Natural killer cell treated with Interleukin-12 subunit alpha and Interleukin-12 subunit beta and Interleukin-15 and Interleukin-18, amount 100 ng/mL, for 72 hours (primary cell): ENCODE measurements around the gene FEM1C. TPM values are rescaled to one million over a fixed set of nuclear protein-coding genes. Genes with fewer than 3 reads are reported as not detected.

Experiments
- ATAC-seq, 2 donors: fragments of 150-1000 bp; cut with Tn5 transposase in 1 of 2; sonication (Bioruptor Pico), chemical (Tn5 transposase) in 1 of 2; 2 replicates each; pipeline ENCODE4 v1.10.0; 2021
- DNase-seq: peaks from one replicate; pipeline ENCODE4 v3.0.0; 2022; ENCODE audit warnings: low spot score
- H3K27ac Mint-ChIP-seq, 2 donors: 1 replicate in 1 of 2; 2 replicates in 1 of 2; pipeline ENCODE4 v1.8.0; 2022; ENCODE audit warnings: mixed read lengths in 2 of 2, mild to moderate bottlenecking in 1 of 2, moderate library complexity in 1 of 2
- H3K27me3 Mint-ChIP-seq, 2 donors: 1 replicate in 1 of 2; 2 replicates in 1 of 2; pipeline ENCODE4 v1.8.0; 2022; ENCODE audit warnings: mixed read lengths in 2 of 2
- H3K36me3 Mint-ChIP-seq: one replicate; pipeline ENCODE4 v1.8.0; 2022; ENCODE audit warnings: mixed read lengths
- H3K4me1 Mint-ChIP-seq, 2 donors: 1 replicate in 1 of 2; 2 replicates in 1 of 2; pipeline ENCODE4 v1.8.0; 2022; ENCODE audit warnings: low read depth in 2 of 2, mixed read lengths in 2 of 2, mild to moderate bottlenecking in 1 of 2
- H3K4me3 Mint-ChIP-seq: one replicate; pipeline ENCODE4 v1.8.0; 2022; ENCODE audit warnings: mixed read lengths
- H3K9me3 Mint-ChIP-seq: 2 replicates; pipeline ENCODE4 v1.8.0; 2022; ENCODE audit warnings: mixed read lengths
- total RNA-seq, 2 donors: library from RNA; stranded (reverse); gene quantifications; one replicate each; pipeline ENCODE4 v1.2.3, GENCODE V29; 2022

Gene FEM1C
- total RNA-seq, 2 donors from 2014 or later, result 17.1 to 30.8 TPM

DNA sequence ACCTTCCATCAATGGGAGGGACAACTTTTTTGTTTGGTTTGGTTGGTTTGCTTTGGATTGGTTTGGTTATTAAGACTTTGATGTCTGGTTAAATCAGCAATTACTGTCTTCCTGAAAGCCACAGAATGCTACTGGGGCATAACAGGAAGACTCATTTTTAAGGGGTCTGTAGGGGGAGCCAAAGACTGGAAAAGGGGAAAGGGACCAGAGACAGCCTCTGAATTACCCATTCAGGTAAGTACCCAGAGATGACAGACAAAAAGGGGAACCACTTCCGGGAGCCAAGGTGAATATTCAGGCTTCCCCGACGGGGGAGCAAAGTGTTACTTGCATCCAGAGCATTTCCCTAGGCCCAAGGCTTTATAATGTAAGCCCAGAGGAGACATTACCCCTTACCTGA lies 4.6 kb upstream of the FEM1C start:
- Mint-ChIP-seq H3K36me3 (peaks cover 7% of the 10 kb centered on the region), H3K4me1 (peaks cover 3 to 5% of the 10 kb centered on the region in 2 donors), H3K9me3 (no peaks in the 10 kb centered on the region), H3K4me3 (no peak overlapping the region), H3K27me3 (peaks cover 15 to 19% of the 10 kb centered on the region in 2 donors), H3K27ac (no peak overlapping the region)
- ATAC-seq (no peak), DNase-seq (no peak)

DNA sequence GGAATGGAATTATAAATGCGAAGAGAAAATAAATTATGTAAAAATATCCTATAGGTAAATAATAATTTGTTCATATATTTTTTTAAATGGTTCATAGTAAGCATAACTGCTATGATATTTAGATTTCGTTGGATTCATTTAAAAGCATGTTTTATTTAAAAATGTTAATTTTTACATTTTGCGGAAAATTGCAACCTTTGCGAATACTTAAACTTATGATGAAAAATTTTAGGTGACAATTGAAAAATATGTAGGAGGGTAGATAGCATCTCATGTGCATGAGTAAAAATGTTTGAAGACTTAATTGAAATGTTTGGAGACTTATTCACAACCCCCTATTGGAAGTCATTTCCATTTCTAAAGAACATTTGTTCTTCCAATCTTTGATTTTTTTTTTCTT lies 4.1 kb upstream of the FEM1C start:
- no peak for ATAC-seq
- Mint-ChIP-seq H3K27me3 (peaks cover 15 to 19% of the 10 kb centered on the region in 2 donors), H3K4me1 (peaks cover 3 to 5% of the 10 kb centered on the region in 2 donors), H3K36me3 (peaks cover 7% of the 10 kb centered on the region), H3K4me3 (no peak overlapping the region), H3K9me3 (no peaks in the 10 kb centered on the region), H3K27ac (no peak overlapping the region)
- DNase-seq, result no peak

DNA sequence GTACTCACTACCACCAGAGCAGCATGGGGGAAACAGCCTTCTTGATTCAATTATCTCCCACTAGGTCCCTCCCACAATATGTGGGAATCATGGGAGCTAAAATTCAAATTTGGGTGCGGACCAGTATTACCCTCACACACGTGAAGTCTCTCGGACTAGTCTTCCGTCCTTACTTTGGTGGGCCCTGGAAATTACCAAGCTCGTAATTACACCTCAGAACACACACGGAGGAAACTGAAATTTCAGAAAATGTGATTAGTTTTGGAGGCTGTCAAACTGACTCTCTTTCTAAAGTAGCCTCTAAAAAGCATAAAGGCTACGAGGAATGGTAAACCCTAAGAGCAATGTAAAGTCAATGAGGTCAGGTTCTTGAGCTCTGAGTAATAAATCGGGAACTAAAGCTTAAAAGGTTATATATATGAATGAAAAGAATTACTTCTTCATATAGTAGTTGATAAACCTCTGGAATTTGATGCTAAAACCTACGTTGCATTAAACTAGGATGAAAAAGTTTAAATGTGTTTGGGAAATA lies 842 bp upstream of the FEM1C start:
- H3K4me3 Mint-ChIP-seq, result peak overlapping the region; percentile 93
- H3K9me3 Mint-ChIP-seq, result no peaks in the 10 kb centered on the region
- peaks cover 23% of the 10 kb centered on the region for H3K36me3 Mint-ChIP-seq
- no peak for DNase-seq
- peaks cover 0 to 2% of the 10 kb centered on the region in 2 donors for H3K27me3 Mint-ChIP-seq
- peaks cover 26 to 35% of the 10 kb centered on the region in 2 donors for H3K4me1 Mint-ChIP-seq
- ATAC-seq, result no peak
- H3K27ac Mint-ChIP-seq, result peak overlapping the region; percentile 92 to 93

DNA sequence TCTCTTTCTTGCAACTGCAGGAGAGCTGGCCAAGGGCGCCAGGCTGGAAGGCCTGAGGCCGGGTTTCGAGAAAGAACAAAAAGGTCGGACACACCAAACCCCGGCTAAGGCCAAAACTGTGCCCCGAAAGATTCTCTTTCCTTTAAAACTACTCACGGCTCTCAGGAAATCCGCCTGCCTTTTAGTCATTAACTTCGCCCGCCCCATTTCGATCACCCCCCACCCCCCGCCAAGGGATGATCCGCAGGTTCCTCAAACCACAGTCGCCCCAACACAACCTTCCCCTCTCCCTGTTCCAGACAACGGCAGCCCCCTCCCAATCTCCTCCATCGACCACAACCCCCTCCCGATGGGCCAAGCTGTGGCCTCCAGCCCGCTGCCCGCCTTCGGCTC lies 536 bp downstream of the FEM1C start:
- peak overlapping the region; percentile 92 to 93 for H3K27ac Mint-ChIP-seq
- H3K4me3 Mint-ChIP-seq, result peak overlapping the region; percentile 93
- no peaks in the 10 kb centered on the region for H3K27me3 Mint-ChIP-seq
- H3K4me1 Mint-ChIP-seq, result peaks cover 39 to 49% of the 10 kb centered on the region in 2 donors
- H3K9me3 Mint-ChIP-seq, result no peaks in the 10 kb centered on the region
- DNase-seq, result no peak
- H3K36me3 Mint-ChIP-seq, result peaks cover 36% of the 10 kb centered on the region
- peak; percentile 21 to 29 for ATAC-seq

DNA sequence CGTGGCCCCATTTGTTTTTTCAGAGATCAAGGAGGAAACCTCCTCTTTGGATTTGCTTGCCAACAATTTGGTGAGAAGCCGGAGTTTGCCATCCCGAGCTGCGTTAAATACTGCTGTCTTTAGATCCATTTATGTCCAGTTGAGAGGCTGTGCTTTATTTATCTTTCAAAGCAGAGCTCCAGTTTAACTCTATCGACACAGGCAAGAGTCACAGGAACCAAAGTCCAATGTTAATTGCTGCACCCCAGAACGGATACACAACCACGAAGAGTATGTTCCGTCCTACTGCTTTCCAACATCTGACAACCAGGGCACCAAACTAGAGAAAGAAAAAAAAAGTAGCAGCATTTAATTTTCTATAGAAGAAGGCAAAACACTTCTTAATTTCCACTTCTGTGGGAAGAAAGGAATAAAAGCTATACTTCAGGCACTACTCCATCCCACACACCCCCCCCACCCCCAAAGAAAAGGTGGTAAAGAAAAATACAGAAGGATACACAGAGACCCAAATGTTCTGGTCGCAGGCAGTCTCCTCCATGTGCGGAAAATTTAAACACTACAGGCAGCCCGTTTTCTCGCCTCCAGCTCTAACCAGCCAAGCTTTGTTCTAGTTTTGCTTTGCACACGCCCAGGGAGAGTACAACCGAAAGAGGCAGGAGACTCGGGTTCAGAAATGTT lies 1.1 kb downstream of the FEM1C start:
- H3K27me3 Mint-ChIP-seq, result no peaks in the 10 kb centered on the region
- H3K4me1 Mint-ChIP-seq, result peaks cover 45 to 54% of the 10 kb centered on the region in 2 donors
- H3K4me3 Mint-ChIP-seq, result peak overlapping the region; percentile 93
- peaks cover 42% of the 10 kb centered on the region for H3K36me3 Mint-ChIP-seq
- peak; percentile 62 for DNase-seq
- peak overlapping the region; percentile 92 to 93 for H3K27ac Mint-ChIP-seq
- H3K9me3 Mint-ChIP-seq, result no peaks in the 10 kb centered on the region
- peak in 1 of 2 donors; percentile 29 for ATAC-seq

DNA sequence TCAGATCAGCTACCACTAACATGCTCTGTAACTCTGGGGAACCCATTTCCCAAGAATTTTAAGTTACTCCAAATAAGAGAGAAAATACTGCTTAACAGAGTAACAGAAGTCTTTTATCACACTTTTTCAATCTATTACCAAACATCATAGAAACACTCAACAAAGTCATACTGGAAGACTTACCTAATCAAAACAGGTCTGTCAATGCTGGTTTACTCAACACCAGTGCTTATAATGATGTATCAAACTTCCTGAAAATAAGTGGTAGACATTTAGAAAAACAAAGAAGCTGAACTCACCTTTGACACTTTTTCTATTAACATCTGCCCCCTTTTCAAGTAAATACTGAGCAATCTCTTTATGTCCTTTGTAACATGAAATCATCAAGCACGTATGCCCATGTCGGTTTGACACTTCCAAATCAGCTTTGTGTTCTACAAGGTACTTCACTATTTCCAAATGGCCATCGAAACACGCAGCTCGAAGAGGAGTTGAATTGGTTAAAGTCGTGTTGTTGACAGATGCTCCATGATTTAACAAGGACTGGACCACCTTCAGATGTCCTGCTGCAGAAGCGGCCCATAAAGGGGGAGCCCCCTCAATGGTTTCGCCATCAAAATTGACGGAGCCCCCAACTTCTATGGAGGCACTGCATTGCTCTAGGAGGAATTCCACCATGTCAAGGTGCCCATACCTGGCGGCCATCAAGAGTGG lies 1.8 kb downstream of the FEM1C start:
- Mint-ChIP-seq H3K9me3 (no peaks in the 10 kb centered on the region), H3K36me3 (peaks cover 46% of the 10 kb centered on the region), H3K4me3 (peak overlapping the region; percentile 93), H3K27ac (peak overlapping the region; percentile 92 to 93), H3K4me1 (peaks cover 50 to 60% of the 10 kb centered on the region in 2 donors), H3K27me3 (no peaks in the 10 kb centered on the region)
- DNase-seq (no peak), ATAC-seq (no peak)

DNA sequence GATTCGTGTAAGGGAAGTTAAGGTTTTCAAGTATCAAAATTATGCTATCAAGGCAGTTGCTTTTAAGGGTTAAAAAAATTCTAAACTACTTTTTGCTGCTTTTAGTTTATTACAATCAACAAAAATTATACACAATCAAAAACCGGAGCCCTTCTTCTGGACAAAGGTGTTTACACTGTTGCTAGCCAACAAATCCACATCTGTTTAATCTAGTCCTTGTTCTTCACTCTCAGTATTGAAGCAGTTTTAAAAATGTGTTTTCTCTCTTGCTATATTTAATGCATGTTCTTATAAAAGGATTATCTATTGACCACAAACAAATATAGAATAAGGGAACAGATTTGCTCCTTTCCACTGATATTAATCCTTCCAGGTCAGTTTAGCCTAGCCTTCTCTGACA lies 2.5 kb downstream of the FEM1C start:
- no peak for DNase-seq
- peaks cover 46% of the 10 kb centered on the region for H3K36me3 Mint-ChIP-seq
- H3K27me3 Mint-ChIP-seq, result no peaks in the 10 kb centered on the region
- H3K4me1 Mint-ChIP-seq, result peaks cover 54 to 65% of the 10 kb centered on the region in 2 donors
- peak overlapping the region; percentile 92 to 93 for H3K27ac Mint-ChIP-seq
- ATAC-seq, result no peak
- peak overlapping the region; percentile 93 for H3K4me3 Mint-ChIP-seq
- no peaks in the 10 kb centered on the region for H3K9me3 Mint-ChIP-seq

DNA sequence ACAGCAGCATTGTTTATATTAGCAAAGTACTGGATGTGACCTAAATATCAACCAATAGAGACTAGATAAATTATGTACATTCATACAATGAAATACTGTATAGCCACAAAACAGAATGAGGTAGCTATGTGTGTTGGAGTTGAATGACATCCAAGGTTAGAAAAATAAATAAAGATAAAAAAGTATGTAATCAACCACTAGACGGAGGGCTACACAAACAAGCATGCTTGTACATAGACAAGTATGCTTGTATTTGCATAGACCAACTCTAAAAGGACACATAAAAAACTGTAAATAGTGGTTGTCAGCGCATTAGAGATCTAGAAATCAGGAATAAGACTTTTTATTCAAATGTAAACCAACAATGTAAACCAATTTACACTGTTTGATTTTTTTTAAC lies 3.0 kb downstream of the FEM1C start:
- peaks cover 59 to 69% of the 10 kb centered on the region in 2 donors for H3K4me1 Mint-ChIP-seq
- peak overlapping the region; percentile 40 to 93 for H3K27ac Mint-ChIP-seq
- no peak for ATAC-seq
- peak overlapping the region; percentile 93 for H3K4me3 Mint-ChIP-seq
- no peak for DNase-seq
- no peaks in the 10 kb centered on the region for H3K27me3 Mint-ChIP-seq
- no peaks in the 10 kb centered on the region for H3K9me3 Mint-ChIP-seq
- peaks cover 47% of the 10 kb centered on the region for H3K36me3 Mint-ChIP-seq

DNA sequence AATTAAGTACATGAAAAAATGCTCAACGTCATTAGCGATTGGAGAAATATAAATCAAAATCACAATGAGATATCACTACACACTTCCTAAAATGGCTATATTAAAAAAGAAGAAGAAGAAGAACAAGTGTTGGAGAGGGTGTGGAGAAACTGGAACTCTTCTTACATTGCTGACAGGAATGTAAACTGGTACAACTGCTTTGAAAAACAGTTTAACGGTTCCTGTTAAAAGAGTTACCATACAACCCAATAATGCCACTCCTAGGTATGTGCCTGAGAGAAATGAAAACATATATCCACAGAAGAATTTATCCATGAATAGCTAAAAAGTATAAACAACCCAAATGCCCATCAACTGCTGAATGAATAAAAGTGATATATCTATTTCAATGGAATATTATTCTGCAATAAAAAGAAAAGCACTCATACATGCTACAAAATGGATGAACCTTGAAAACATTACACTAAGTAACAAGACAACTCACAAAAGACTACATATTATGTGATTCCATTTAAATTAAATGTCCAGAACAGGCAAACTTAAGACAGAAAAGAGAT lies 9.0 kb downstream of the FEM1C start:
- H3K4me1 Mint-ChIP-seq, result peaks cover 58 to 78% of the 10 kb centered on the region in 2 donors

DNA sequence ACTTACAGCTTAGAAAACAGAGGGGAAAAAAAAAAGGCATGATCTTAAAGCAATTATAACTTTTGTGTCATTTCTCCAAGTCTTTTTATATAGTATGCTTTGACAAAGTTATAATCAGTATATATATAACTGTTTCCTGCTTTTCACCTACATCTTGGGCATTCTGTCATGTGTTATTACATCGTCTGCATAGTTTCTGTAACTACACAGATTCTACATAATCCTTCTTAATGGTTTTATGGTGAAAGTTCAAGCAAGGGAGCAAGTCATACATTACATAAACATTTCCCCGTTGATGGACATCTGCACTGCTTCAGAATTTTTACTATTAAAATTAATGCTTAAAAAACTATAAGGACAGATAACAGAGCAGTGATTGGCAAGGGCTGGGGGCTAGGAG lies 12.1 kb downstream of the FEM1C start:
- Mint-ChIP-seq H3K27ac (no peak overlapping the region), H3K27me3 (no peaks in the 10 kb centered on the region), H3K4me1 (peaks cover 41 to 65% of the 10 kb centered on the region in 2 donors), H3K9me3 (no peaks in the 10 kb centered on the region), H3K4me3 (no peak overlapping the region), H3K36me3 (peaks cover 36% of the 10 kb centered on the region)
- DNase-seq (no peak), ATAC-seq (no peak)

More for the DNA sequence above, 9.0 kb downstream of the FEM1C start:
- DNase-seq (no peak), ATAC-seq (no peak)
- Mint-ChIP-seq H3K27me3 (no peaks in the 10 kb centered on the region), H3K9me3 (no peaks in the 10 kb centered on the region), H3K36me3 (peaks cover 50% of the 10 kb centered on the region), H3K27ac (no peak overlapping the region), H3K4me3 (peak overlapping the region; percentile 14)

DNA sequence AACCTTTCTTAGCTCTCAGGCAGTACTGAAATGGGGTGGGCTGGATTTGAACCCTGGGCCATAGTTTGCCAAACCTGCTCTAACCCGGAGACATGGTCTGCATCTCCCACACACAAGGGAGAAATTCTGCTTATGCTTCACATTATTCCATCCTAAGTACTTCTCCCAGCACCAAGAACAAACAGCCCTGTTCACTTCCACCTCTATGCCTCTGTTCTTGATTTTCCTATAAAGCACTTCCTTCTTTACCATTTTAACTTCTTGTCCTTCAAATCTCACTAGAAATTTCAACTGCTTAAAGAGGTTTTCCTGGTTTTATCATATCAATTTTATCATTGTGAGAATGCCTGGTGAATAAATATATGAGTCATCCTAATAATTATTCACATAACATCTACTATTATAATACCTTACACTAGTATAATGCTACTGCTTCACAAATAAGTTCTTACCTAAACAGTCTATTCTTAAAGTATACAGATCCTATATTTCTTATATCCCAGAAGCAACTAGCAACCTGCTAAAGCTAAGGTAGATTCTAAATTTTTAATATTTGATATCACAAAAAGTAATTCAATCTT lies 12.7 kb downstream of the FEM1C start:
- H3K4me1 Mint-ChIP-seq, result peaks cover 36 to 59% of the 10 kb centered on the region in 2 donors
- no peaks in the 10 kb centered on the region for H3K9me3 Mint-ChIP-seq
- H3K4me3 Mint-ChIP-seq, result no peak overlapping the region
- DNase-seq (no peak), ATAC-seq (no peak)
- H3K27ac Mint-ChIP-seq, result no peak overlapping the region
- no peaks in the 10 kb centered on the region for H3K27me3 Mint-ChIP-seq
- H3K36me3 Mint-ChIP-seq, result peaks cover 36% of the 10 kb centered on the region

DNA sequence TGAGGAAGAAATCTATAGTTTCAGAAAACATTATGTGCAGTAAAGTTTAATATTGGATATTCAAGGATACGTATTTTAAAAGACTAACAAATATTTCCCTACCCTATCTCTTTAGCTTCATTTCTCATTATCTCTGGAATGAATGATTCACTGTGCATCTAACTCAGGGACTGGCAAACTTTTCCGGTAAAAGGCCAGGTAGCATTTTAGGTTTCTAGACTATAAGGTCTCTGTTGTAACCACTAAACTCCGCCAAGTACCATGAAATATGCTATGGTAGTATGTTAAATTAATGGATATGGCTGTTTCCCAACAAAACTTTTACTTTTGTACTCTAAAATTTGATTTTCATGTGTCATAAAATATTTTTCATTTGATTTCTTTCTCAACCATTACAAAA lies 13.2 kb downstream of the FEM1C start:
- Mint-ChIP-seq H3K27ac (no peak overlapping the region), H3K4me1 (peaks cover 34 to 54% of the 10 kb centered on the region in 2 donors), H3K4me3 (no peak overlapping the region), H3K27me3 (no peaks in the 10 kb centered on the region), H3K9me3 (no peaks in the 10 kb centered on the region), H3K36me3 (peaks cover 32% of the 10 kb centered on the region)
- no peak for DNase-seq
- no peak for ATAC-seq

DNA sequence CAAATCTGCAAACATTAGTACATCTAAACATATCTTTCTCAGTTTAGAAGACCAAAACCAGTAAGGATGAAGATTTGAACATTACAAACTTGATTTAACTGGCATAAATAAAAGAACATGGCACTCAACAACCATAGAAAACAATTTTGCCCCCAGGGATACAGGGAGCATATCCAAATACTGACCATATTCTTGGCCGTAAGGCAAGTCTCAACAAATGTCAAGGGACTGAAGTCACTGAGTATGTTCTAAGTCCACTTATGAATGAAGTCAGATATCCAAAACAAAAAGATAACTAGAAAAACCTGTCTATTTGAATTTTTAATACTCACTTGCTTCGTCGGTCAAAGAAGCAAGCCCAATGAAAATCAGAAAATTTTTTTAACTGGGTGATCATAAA lies 14.1 kb downstream of the FEM1C start:
- Mint-ChIP-seq H3K9me3 (no peaks in the 10 kb centered on the region), H3K27ac (no peak overlapping the region), H3K4me1 (peaks cover 26 to 45% of the 10 kb centered on the region in 2 donors), H3K36me3 (peaks cover 24% of the 10 kb centered on the region), H3K4me3 (no peak overlapping the region), H3K27me3 (no peaks in the 10 kb centered on the region)
- ATAC-seq (no peak), DNase-seq (no peak)
